HG03520 (cell line): ENCODE results near the gene MED9.

Experiments used
- ATAC-seq: cut with Tn5 transposase; IDR thresholded peaks from one replicate; pipeline ENCODE4 v1.9.1; 2021; ENCODE audit warnings: mild to moderate bottlenecking, moderate library complexity; ENCODE audit not compliant: unreplicated experiment

The MED9 gene

GRCh38 chr17:17533901-17534441, 57.2 kb downstream of the MED9 start:
- ATAC-seq: no peak

GRCh38 chr17:17535957-17536356, 59.2 kb downstream of the MED9 start:
- no peak for ATAC-seq

- ATAC-seq: no peak
These were observed 59.9 kb downstream of the MED9 start for GRCh38 chr17:17536702-17537101.

- ATAC-seq: no peak
These were observed 60.7 kb downstream of the MED9 start for GRCh38 chr17:17537311-17538099.

- no peak for ATAC-seq
These were observed 61.9 kb downstream of the MED9 start for GRCh38 chr17:17538417-17539391.

- ATAC-seq: no peak
These were observed 62.8 kb downstream of the MED9 start for GRCh38 chr17:17539591-17539990.

GRCh38 chr17:17540278-17540906, 63.6 kb downstream of the MED9 start:
- ATAC-seq: no peak

- no peak for ATAC-seq
These were observed 64.3 kb downstream of the MED9 start for GRCh38 chr17:17540935-17541639.

GRCh38 chr17:17541640-17542001, 64.8 kb downstream of the MED9 start:
- ATAC-seq: no peak
